Posterior cingulate gyrus (tissue), 11 donors: ENCODE measurements around the gene MMS22L.

ENCODE experiments used
- DNase-seq, 10 donors: peaks; one replicate each; pipeline versions ENCODE4 v3.0.0 to v3.0.0-alpha.2; 2020 to 2021; ENCODE audit warnings: mixed read lengths in 3 of 10
- intact Hi-C: fragments of 100-400 bp; cut with DNase I; formaldehyde crosslinking; loops from one replicate; pipeline ENCODE4 v1.15.1; 2023

The MMS22L gene

DNA sequence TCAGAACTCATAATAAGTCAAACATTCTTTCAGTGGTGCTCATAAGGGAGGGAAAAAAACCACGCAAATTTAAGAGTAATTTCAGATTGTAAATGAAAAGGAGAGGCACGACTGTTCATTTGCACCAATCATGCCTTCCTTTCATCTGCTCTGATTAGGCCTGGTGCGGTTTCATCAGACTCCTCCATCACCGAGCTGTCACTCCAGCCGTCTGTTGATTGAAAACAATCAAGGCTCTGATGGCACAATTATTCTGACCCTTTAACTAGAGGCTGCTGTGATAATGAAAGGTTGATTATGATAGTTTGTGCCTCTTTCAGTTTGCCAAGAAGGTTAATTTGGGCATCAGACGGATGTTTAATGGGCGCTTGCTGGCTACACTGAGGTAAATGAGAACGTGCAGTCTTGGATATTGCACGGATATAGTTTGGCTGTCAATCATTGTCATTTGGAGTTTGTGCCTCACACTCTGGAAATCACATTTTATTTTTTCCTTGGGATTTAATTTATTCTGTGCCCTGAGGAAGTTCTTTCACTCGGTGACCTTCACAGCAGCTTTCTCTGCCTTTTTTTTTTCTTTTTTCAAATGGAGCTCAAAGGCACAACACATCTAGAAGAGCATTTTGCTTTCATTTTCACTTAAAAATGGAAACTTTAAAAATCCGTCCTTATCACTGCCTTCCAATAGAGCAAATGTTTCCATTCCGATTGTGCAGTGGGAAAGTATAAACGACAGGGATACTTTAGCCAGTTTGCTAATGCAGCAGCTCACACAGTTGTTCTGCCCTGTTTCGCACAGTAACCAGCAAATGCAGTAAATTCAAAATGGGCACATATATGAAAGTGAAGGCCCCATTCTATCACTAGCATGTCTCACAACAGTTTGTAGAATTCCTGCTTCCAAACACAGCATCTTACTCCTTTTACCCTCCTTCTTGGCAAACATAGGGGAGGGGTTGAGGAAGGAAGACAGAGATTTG is 185.7 kb downstream of the MMS22L start:
- intact Hi-C loops = no loop called here
- DNase-seq = peak in 2 of 10 donors; percentile 9 to 28

DNA sequence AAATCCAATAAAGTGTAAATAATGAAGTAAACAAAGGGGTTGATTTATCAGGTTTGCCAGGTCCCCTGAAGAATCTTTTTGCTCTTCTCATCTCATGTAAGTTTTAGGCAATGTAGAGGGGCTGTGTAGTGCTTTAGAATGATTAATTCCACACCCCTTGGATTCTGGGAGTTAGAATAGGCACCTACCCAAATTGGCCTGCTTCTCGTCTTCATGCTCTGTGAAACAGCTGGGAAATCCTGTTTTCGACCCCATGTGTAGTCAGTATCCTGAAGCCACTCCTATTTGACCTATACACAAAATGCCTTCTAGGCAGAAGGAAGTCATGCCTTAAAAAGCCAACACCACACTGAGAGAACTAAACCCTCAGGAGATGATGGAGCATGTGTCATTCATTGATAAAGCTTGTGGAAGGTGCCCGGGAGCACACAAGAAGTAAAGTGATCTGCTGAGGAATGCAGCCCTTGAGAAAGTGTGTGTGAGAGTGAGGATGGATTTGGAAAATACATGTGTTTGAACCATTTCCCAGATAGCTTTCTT is 187.6 kb downstream of the MMS22L start:
- intact Hi-C loops = no loop called here
- DNase-seq = no peak

GRCh38 chr6:97094376-97094775 is 188.6 kb downstream of the MMS22L start:
- no peak for DNase-seq

DNA sequence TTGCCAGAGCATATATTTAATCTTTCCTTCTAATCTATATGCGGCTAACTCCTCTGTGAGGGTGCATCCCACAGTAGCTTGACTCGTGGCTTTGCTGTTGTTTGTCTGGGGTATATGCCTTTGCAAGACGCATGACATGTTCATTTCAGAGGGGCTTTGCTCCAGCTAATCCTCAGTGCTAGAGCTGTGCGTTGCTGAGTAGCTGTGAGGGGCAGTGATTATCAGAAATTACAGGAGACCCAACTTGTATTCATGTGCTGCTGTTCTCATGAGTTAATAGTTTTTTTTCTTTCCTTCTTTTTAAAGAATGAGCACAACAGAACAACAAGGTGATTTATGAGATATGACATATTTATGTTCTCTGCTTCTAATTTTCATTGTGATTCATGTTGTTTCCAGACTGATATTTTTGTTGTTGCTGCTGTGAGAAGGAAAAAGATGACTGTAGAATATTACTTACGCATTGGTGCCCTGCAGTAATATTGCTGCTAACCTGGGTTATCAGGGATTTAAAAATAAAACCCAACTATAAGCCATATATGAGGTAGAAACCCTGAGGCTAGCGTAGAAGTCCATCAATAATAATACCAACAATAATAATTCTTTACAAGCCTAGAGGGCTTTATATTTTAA is 190.2 kb downstream of the MMS22L start:
- DNase-seq = no peak
- intact Hi-C loops = no loop called here

More at GRCh38 chr6:97094376-97094775, 188.6 kb downstream of the MMS22L start:
- intact Hi-C loops = no loop called here
